Daoy (cell line): ENCODE data around the gene TSC2. TPM values are rescaled to one million over a fixed set of nuclear protein-coding genes. Genes with fewer than 3 reads are reported as not detected.

ENCODE experiments used
- DNase-seq: peaks from one replicate; pipeline ENCODE4 v3.0.0-alpha.2; 2015; ENCODE audit warnings: low read depth
- total RNA-seq: library from RNA; depleted of rRNA; stranded (reverse); fragments of >200 nt; shearing (Covaris generic); gene quantifications from 2 replicates; pipeline ENCODE4 v1.2.3, GENCODE V29; 2014

The TSC2 gene
- total RNA-seq, 1 experiment from 2014 or later: 31.4 TPM

GRCh38 chr16:2070576-2071453 lies 23.0 kb downstream of the TSC2 start:
- DNase-seq: no peak

- DNase-seq: no peak
Measured at GRCh38 chr16:2071454-2072202, 23.8 kb downstream of the TSC2 start.

GRCh38 chr16:2072926-2073325 lies 25.1 kb downstream of the TSC2 start:
- no peak for DNase-seq

DNA sequence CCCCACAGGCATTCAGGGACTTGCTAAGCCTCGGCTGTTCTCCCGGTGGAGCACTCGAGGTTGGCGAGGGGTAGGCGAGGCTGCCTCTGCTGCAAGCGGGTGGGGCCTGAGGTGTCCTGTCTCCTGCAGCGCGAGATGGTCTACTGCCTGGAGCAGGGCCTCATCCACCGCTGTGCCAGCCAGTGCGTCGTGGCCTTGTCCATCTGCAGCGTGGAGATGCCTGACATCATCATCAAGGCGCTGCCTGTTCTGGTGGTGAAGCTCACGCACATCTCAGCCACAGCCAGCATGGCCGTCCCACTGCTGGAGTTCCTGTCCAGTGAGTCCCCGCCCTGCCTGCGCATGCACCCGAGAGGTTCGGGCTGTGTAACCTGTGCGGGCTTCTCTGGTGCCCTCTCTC lies 26.3 kb downstream of the TSC2 start:
- DNase-seq: no peak

GRCh38 chr16:2075631-2076030 lies 27.8 kb downstream of the TSC2 start:
- DNase-seq: no peak

DNA sequence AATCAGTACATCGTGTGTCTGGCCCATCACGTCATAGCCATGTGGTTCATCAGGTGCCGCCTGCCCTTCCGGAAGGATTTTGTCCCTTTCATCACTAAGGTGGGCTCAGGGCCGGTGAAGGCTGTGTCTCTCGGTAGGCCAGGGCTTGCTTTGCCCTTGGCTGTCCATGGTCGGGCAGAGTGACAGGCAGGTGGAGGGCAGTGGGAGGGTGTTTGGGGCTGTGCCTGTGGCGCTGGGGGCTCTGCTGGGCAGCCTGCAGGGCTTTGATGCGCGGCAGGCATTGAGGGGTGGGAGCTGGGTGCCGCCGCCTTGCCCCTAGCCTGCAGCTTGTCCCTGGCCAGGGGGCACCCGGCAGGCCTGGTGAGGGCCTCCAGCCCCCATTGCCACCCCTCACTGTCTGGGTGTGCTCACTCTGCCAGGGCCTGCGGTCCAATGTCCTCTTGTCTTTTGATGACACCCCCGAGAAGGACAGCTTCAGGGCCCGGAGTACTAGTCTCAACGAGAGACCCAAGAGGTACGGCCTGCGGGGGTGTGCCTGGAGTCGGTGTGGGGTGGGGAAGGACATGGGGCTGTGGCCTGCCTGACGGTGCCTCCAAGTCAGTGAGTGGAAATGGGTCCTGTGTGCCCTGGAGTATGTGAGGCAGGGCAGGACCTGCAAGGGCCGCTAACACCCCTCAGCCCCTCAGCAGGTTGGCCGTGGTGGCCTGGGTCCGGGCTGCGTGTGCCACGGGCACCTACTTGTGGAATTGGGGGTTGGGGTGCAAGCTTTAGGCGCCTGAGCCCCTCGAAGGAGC lies 28.5 kb downstream of the TSC2 start:
- no peak for DNase-seq

DNA sequence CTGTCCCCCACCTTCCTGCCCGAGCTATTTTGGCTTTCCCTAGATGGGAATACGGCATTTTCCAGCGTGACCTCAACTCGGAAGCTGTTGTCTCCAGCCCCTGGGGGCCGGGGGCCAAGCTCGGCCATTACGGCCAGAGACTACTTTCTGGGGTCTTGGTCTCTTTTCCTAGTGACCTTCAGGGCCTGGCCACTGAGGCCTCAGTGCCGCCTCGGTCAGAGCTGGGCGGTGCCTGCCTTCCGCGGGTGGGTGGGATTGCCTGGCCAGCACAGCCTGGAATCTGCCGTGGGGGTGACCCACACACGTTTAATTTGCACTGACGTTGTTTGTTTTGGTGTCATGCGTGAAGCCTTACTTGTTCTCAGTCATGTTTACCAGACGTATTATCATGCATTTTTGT lies 29.2 kb downstream of the TSC2 start:
- DNase-seq: no peak

DNA sequence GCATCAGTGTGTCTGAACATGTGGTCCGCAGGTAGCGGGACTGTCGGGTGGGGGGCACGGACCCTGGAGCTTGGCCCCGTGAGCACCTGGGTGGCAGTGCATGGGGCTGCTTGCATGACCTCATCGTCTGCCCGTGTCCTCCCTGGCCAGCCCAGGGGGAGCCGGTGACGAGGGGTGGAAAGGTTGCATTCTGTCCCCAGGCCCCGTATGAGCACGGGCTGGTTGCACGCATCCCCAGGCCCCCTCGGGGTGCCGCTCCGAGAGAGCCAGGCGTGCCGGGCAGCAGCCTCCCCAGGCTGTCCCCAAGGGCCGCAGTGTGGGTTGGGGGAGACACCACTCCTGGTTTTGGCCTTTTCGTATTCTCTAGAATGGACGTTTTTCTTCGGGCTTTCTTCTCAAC lies 29.9 kb downstream of the TSC2 start:
- DNase-seq: no peak

GRCh38 chr16:2078096-2078495 lies 30.3 kb downstream of the TSC2 start:
- no peak for DNase-seq

DNA sequence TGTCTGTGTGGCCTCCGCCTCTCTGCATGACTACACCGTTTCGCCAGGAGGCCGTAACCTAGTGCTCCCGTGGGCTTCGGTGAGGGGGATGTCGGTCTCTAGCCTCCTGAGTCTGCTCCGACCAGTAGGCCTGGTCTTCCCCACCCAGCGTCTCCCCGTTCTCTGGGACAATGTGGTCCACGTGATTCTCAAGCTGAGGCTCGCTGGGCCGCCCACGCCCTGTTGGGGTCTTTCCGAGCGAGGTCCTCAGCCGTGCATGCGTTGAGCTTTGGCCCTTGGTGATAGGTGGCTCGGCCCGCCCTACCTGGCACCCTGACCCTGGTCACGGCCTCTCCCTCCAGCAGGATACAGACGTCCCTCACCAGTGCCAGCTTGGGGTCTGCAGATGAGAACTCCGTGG lies 30.9 kb downstream of the TSC2 start:
- DNase-seq: no peak

DNA sequence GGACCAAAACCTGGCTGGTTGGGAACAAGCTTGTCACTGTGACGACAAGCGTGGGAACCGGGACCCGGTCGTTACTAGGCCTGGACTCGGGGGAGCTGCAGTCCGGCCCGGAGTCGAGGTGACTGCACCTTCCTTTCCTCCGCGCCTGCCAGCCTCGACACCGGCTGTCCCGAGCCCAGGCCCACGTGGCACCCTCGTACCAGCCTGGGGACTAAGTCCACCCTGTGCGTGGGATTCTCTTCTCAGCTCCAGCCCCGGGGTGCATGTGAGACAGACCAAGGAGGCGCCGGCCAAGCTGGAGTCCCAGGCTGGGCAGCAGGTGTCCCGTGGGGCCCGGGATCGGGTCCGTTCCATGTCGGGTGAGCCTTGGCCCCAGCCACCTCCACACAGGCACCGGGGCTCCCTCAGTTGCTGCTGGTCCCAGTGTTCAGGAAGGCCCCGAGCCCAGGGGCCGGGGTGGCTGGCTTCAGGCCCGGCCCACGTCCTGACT lies 31.6 kb downstream of the TSC2 start:
- no peak for DNase-seq

DNA sequence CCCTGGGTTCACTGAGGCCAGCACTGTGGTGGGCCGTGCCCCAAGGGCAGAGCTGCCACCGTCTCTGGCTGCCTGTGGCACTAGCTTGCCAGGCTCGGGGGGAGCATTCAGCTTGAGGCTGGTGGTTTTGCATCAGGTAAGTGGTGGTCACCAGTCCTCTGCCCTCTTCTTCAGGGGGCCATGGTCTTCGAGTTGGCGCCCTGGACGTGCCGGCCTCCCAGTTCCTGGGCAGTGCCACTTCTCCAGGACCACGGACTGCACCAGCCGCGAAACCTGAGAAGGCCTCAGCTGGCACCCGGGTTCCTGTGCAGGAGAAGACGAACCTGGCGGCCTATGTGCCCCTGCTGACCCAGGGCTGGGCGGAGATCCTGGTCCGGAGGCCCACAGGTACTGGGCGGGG lies 32.2 kb downstream of the TSC2 start:
- DNase-seq: no peak

DNA sequence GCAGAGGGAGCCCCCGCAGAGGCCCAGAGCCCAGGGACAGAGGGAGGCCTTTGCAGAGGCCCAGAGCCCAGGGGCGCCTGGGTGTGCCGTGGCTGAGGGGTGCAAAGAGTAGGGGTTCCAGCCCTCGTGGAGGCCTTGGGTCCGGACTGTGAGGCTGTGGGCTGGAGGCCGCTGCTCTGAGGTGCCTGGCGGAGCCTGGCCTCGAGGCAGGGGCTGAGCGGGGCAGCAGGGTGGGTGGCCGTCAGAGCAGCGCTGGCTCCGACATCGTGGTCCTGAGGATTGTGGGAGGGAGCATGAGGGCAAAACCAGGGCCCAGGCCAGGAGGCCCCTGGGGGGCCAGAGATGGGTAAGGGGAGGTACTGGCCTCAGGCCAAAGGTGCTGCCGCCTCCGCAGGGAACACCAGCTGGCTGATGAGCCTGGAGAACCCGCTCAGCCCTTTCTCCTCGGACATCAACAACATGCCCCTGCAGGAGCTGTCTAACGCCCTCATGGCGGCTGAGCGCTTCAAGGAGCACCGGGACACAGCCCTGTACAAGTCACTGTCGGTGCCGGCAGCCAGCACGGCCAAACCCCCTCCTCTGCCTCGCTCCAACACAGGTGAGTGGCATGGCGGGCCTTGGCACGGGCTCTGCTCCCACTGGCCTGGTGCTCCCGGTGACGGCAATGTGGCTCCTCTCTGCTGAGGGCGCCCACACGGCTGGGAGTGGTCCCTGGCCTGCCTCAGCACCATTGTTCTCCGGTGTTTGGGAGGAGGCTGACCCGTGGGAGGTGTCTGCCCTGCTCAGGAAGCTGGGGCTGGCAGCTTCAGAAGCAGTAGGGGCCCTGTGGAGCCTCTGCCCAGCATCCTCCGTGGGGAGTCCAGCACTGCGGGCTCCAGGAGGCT lies 33.7 kb downstream of the TSC2 start:
- no peak for DNase-seq

DNA sequence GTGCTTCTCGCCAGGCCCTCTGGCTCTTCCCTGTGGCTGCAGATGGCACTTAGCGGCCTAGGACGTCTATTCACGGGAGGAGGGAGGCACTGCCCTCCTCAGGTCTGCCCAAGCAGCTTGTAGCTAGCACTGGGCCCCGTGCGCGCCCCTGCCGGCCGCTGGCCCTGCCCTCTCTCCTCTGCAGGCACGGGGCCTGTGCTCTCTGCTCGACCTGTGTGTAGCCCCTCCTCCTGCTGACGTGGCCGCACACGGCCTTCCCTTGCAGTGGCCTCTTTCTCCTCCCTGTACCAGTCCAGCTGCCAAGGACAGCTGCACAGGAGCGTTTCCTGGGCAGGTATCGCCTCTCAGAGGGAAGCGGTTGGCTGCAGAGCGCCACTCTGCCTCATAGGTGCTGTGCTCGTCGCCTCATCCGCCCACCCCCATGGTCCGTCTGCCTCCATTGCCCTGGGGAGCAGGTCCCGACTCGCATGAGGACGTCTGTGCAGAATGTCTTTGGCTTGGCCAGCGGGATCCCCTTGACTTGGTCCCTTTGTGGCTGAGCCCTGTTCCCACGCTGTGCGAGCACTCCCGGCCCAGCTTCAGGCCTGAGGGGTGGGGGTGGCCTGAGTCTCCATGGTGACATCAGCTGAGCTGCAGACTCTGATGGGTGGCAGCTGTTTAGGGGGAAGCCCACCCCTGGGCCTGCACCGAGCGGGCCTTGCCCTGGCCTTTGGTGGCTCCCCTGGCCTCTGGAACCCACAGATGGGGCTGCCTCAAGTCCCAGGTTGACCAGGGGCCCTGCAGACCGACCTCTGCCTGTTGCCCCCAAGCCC lies 34.6 kb downstream of the TSC2 start:
- no peak for DNase-seq

GRCh38 chr16:2082983-2083364 lies 35.2 kb downstream of the TSC2 start:
- no peak for DNase-seq

DNA sequence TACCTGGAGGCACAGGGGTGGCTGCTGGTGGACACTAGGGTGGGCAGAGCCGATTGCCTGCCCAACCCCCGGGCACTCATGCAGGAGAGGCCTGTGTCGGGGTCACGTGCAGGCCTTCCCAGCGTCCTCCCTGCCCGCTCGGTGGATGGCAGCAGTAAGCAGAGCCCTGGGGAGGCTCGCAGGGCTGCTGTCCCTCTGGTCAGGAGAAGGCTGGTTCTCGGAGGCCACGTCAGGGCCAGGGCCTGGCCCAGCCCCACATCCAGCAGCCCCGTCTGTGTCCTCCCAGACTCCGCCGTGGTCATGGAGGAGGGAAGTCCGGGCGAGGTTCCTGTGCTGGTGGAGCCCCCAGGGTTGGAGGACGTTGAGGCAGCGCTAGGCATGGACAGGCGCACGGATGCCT lies 35.6 kb downstream of the TSC2 start:
- DNase-seq: no peak

DNA sequence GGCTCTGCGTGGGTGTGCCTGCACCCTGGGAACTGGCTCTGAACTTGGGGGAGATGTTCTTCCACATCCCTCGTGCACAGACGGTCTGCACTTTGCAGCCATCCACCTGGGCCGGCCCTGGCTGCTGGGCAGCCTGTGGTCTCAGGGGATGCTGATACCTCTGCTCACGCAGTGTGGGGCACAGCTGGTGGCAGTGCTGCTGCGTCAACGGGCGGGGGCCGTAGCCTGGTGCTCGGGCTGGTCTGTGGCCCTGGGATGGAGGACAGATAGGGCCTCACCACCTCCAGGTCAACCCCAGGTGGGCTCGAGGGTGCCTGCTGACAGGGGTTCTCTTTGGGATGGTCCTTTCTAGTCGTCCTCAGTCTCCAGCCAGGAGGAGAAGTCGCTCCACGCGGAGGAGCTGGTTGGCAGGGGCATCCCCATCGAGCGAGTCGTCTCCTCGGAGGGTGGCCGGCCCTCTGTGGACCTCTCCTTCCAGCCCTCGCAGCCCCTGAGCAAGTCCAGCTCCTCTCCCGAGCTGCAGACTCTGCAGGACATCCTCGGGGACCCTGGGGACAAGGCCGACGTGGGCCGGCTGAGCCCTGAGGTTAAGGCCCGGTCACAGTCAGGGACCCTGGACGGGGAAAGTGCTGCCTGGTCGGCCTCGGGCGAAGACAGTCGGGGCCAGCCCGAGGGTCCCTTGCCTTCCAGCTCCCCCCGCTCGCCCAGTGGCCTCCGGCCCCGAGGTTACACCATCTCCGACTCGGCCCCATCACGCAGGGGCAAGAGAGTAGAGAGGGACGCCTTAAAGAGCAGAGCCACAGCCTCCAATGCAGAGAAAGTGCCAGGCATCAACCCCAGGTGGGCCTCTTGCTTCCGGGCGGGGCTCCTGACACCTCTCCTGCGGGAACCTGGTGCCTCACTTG lies 36.3 kb downstream of the TSC2 start:
- DNase-seq: no peak

DNA sequence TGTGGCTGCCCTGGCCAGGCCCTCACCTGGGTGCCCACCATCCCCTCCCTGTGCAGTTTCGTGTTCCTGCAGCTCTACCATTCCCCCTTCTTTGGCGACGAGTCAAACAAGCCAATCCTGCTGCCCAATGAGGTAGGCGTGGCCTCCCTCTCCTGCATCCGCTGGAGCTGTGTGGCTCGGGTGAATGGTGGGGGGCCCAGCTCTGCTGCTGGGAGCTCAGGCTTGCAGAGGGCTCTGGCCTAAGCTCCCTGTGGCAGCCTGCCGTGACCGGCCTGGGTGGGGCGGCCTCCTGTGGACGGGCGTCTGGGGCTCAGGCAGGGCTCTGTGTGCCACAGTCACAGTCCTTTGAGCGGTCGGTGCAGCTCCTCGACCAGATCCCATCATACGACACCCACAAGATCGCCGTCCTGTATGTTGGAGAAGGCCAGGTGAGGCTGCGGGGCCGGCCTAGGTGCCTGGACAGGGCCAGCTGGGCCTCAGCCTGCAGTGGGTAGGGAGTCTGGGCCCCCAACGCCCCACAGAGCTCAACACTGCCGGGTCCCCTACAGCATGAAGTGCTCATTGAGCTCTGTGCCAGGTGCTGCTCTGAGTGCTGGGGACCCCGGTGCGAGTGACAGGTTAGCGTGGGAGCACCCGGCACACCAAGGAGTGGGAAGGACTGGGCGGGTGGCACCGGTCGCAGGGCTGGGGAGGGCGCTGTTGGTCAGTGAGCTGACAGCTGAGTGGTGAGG lies 37.3 kb downstream of the TSC2 start:
- no peak for DNase-seq

- DNase-seq: no peak
Measured at GRCh38 chr16:2085669-2086068, 37.9 kb downstream of the TSC2 start.
